GM21619 (cell line): ENCODE results near the gene CTSH.
"Not testable (repeated sequence)": the region's sequence is repeated elsewhere in the genome, so short reads cannot be mapped to it uniquely, and the experiment has no call there.

Experiments
- ATAC-seq: cut with Tn5 transposase; IDR thresholded peaks from one replicate; pipeline ENCODE4 v1.9.1; 2021; ENCODE audit not compliant: unreplicated experiment

CTSH gene

DNA sequence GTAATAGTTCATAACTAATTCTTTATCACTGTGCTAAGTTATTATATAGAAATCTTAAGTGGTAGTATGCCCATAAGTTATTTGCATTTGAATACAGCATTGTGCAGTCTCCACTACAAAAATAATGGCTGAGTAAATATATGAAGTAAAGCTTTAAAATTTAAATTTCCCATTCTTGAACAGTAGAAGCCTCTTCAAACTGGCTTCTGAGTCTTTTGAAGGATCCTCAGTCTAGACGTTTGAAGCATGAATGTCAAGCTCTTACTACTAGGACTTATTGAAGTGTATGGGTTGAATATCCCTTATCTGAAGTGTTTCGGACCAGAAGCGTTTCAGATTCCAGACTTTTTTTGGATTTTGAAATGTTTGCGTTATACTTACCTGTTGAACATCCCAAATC lies 55.8 kb downstream of the CTSH start:
- ATAC-seq: no peak

DNA sequence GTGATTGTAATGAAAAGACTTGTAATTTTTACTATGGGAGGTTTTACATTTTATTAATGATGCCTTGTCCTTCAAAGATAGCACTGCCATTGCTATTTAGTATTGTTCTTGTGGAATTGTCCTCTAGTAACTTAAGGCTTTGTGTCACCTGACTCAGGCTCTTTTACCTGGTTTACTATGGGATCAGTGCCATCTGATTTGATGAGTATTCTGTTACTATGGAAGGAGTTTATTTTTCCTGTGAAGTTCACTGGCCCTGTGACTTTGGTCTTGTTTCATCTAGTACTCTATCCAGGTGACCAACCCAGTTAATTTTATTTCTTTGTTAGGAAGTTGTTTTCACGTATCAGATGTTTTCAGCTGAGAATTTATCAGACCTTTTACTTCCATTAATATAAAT lies 63.2 kb downstream of the CTSH start:
- ATAC-seq: no peak

DNA sequence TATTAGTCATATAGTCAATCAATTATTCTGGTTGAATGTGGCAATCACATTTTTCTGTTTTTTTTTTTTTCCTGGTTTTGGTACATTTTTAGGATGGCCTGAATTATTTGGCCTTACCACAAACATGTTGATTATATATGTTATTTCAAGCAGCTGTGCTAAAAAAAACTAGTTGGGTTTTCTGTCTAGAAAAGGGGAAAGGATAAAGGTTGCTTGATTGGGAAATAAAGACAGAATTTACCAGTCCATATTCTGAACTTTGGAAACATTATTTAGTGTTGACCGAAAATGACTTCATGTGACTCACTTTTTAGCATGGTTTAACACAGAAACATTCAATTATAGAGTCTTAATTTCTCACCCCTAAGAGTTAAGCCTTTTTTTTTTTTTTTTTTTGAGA lies 64.0 kb downstream of the CTSH start:
- no peak for ATAC-seq

DNA sequence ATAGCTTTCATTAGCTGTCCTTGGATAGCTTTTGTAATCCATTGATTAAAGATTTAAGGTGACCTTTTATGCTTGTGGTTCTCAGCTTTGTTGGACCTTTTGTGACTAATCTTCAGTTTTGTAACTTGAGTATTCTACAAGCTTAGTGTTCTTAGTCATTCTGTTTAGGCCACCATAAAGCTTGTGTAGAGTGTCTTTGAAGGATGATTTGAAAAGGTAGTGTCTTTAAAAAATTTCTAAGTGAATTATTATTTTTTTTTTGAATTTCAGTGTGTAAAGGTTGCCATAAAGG lies 64.7 kb downstream of the CTSH start:
- no peak for ATAC-seq

DNA sequence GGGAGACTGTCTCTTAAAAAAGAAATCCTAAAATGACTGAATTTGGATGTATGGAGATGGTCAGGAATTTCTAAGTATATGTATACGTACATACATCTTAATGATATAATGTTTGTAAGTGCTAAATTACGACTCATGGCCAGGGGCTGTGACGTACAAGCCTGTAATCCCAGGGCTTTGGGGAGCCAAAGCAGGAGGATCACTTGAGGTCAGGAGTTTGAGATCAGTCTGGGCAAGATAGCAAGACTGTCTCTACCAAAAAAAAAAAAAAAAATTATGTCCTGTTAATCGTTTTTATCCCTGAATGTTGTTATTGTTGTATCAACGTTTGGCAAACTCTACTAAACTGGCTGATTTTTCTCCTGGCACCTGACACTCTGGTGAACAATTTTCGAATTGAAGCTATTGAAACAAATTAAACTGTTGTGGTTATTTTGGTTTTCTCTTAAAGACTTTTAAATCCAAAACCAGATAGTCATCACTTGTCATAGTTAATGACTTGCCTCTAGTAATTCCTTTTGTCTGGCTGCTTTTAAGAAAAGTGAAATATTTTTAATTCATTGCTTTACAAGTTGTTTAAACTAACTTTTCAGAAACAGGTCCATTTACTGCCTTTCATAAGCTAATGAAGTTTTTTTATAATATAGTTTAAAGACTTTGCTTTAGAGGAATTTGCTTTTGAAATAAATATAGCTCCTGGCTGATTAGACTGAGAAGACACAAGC lies 65.2 kb downstream of the CTSH start:
- ATAC-seq: no peak

DNA sequence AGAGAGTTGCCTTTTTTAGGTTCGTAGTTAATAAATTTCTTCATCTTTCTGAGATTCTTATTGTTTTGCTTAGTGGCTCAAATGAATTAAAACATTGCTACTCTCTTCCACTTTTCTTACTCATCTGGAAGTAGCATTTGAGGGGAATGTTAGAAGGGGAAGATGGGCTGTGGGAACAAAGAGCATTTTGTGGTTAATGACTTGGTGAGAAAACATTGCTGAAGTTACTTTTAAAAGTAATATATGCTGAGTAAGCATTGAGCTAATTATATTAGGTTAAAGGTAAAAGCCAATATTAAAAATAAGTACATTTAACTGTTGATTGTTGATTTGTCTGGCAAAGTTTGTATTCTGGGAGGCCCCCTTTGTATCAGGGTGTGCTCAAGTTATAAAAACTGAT lies 66.5 kb downstream of the CTSH start:
- no peak for ATAC-seq

DNA sequence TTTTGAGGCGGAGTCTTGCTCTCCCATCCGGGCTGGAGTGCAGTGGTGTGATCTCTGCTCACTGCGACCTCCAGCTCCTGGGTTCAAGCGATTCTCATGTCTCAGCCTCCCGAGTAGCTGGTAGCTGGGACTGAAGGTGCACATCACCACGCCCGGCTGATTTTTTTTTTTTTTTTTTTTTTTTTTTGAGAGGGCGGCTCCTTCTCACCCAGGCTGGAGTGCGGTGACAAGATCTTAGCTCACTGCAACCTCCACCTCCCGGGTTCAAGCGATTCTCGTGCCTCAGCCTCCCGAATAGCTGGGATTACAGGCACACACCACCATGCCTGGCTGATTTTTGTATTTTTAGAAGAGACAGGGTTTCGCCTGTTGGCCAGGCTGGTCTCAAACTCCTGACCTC lies 67.9 kb downstream of the CTSH start:
- ATAC-seq: not testable (repeated sequence)

DNA sequence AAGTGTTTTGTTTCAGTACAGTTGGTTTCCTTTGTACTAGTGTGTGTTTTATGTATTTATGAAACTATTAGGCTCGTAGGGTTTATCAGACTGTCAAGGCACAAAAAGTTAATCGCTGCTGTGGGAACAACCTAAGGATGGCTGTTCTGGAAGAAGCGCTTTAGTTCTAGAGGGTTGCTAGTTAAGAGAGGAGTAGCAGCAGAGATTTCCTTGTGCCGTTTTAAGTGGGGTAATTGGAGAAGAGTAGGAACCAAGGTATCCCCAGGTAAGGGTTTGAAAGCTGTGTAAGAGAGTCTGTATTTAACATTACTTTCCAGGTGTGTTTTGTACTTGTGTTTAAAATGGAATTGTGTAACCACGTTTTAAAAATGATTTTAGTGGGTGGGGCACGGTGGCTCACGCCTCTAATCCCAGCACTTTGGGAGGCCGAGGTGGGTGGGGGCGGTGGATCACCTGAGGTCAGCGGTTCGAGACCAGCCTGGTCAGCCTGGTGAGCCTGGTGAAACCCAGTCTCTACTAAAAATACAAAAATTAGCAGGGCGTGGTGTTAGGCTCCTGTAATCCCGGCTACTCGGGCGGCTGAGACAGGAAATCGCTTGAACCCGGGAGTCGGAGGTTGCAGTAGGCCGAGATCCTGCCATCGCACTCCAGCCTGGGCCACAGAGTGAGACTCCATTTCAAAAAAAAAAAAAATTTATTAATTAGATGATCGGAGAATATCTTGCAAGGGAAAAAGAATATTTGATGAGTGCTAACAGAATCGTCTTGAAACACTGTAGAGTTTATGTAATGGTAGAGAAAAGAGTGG lies 69.5 kb downstream of the CTSH start:
- no peak for ATAC-seq

DNA sequence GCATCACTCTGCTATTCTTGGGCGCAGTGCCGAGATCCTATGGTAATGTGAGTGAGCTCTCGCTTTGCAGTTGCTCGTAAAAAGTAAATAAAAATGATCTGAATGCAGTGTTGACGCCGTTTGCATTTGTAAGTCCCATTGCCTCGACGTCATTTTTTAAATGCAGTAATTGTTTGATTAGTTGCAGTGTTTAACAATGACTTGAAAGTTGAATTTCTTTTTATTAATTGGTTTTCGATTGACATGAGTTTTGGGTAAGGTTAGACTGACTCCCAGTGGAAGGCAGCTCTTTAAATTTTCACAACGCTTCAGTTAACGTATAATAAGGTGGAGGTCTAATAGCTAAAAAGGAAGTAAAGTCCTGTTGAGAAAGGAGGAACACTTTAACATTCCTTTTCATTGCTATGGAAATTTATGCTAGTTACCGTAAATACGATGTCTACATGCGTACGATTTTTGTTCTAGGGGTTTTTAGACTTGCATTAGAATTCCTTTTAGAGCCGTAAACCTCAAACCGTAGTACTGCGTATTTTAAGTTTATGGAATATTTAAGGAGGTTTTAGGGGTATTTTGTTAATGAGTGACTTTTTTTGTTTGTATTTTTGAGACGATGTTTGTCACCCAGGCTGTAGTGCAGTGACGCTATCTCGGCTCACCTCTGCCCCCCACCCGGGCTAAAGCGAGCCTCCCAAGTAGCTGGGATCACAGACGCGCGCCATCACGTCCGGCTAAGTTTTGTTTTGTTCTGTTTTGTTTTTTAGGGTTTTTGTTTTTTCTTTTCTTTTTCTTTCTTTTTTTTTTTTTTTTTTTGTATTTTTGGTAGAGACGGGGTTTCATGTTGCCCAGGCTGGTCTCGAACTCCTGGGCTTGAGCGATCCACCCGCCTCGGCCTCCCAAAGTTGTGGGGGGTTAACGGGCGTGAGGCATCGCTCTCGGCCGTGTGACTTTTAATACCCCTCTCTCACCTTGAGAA lies 70.8 kb downstream of the CTSH start:
- ATAC-seq: no peak

DNA sequence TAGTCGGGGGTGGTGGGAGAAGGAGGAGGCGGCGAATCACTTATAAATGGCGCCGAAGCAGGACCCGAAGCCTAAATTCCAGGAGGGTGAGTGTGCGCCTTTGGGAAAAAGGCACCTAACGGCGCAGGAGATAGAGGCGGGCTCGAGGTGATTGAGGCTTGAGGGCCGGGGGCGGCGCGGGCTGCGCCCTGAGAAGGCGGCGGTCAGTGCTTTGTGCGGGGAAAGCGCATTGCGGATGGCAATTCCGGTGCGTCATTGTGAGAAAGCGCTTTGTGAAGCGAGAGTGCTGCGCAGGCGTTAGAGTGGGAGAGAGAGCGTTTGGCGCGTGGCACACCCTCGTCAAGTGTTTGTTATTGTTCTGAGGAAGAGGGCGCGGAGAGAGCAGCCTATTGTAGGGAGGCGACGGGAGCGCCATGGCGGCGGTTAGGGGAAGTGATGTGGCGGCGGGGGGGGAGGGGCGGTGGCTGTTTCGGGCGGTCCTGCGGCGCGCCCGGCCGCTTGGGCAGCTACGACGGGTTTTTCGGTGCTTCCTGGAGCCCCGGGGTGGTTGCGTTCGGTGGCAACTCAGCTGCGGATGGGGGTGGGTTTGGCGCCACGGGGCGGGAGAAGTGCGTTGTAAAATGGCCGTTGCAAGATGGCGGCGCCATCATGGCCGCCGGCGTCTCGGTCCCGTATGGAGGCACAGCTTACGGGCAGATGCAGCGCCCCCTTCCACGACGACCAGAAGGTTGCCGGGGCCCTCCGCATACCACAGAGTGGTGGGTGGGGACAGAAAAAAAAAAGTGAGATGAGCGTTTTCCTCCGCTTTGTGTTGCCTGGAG lies 71.7 kb downstream of the CTSH start:
- ATAC-seq: peak; percentile 54

DNA sequence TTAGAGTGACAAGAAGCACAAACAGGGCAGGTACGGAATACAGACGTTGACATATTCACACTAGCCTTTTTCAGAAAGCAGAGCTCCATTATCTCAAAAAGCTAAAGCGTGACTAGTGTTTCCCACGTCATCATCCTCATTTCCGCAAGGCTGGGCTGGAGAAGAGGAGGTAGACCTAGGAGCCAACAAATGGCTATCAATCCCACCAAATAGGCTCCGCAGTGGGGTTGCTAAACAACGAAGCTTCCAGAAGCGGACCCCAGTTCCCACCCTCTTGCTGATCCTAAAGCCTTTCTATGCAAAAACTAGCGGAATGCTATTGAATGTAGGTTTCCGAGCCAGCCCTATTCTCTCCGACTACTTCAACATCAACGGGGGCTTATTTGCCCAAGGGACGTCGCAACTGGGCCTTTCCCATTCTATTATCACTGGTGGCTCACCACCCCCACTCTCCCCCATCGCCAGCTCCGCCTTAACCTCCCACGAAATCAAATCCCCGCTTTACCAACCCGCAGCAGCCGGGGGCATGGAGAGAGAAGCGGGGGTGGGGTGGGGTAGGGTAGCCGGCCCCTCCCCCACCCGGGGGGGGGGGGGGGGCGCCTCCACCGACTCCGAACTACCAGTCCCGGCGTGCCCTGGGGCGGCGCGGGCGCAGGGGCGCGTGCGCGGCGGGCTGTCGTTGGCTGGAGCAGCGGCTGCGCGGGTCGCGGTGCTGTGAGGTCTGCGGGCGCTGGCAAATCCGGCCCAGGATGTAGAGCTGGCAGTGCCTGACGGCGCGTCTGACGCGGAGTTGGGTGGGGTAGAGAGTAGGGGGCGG lies 72.5 kb downstream of the CTSH start, which contains the start of gene MORF4L1:
MORF4L1 (plus strand) TSS at position 736 of the 817 bp plus-strand sequence. CDS start 128 bp downstream, outside the sequence.
- peak; percentile 85 for ATAC-seq

DNA sequence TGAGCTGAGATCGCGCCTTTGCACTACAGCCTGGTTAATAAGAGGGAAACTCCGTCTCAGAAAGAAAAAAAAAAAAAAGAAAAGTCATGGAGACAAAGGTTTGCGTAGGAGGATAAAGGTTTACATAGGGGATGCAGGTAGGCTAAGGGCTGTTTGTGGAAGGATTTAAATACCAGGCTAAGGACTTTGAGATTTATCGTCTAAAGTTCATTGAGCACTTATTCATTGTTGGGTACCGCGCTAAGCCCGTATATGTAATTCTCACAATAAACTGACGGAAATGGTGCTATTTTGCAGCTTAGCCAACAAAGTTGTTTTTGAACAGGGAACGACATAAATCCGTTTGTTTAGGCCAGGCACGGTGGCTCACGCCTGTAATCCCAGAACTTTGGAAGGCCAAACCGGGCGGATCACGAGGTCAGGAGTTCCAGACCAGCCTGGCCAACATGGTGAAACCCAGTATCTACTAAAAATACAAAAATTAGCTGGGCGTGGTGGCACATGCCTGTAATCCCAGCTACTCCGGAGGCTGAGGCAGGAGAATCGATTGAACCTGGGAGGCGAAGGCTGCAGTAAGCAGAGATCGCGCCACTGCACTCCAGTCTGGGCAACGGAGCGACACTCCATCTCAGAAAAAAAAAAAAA lies 73.2 kb downstream of the CTSH start:
- not testable (repeated sequence) for ATAC-seq
